ENCODE measurements around the gene NTN4.

The NTN4 gene

DNA sequence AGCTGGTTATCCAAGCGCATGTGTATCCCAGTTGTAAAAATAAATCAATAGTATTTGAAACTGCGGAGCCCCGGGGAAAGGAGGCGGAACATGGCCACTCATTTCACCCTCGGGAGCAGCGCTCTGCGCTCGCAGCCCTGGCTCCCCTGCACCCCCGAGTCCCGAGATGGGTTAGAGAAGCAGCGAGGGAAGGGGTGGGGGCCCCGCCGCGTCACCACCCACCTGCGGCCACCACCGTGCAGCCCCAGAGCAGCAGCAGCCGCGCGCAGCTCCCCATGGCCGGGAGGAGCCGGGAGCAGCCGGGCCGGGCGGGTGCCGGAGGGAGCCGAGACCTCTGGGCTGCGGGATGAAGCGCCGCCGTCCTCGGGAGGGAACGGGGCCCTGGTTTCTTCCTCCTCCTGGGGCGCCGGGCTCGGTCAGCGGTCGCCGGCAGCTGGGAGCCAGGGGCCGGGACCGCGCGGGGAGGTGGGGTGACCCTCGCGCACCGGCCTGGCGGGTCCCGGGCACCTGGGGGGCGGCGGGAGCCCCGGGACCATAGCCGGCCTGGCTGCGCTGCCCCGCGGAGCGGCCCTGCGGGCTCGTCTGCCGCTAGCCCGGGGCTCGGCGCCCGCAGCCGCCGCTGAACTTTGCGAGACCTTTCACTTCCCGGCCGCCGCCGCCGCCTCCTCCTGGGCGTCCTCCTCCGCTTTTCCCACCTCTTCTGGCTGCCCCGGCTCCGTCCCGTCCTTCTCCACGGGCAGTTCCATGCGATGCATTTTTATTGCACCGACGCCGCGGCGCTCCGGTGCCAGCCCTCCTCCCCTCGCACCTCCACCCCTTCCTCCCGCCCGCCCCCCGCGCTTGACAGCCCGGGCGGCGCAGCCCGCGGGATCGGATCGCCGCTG lies at the start of gene NTN4:
Gene NTN4, minus strand, starts transcription at position 732 of the 884 bp plus-strand sequence. Its CDS starts 455 bp downstream, at position 277.
- H3K9me3 ChIP-seq (ENCODE audit: control insufficient read depth, low read length), result no peaks in the 10 kb centered on the region
- H3K4me3 ChIP-seq (ENCODE audit: low read length), result peak within 1 kb of the TSS; percentile 85
- peak; percentile 70 for DNase-seq (ENCODE audit: low read depth)
- no peaks in the 10 kb centered on the region for H3K27me3 ChIP-seq (replicated peaks; ENCODE audit: control insufficient read depth, insufficient read depth, low read length)
- H3K9ac ChIP-seq (ENCODE audit: low read length), result peak within 1 kb of the TSS; percentile 76
- peaks cover 23% of the 10 kb centered on the region for H3K4me1 ChIP-seq (ENCODE audit: control insufficient read depth, insufficient read depth, low read length)
- H3K36me3 ChIP-seq (ENCODE audit: control insufficient read depth, insufficient read depth, low read length, severe bottlenecking), result no peaks in the 10 kb centered on the region

DNA sequence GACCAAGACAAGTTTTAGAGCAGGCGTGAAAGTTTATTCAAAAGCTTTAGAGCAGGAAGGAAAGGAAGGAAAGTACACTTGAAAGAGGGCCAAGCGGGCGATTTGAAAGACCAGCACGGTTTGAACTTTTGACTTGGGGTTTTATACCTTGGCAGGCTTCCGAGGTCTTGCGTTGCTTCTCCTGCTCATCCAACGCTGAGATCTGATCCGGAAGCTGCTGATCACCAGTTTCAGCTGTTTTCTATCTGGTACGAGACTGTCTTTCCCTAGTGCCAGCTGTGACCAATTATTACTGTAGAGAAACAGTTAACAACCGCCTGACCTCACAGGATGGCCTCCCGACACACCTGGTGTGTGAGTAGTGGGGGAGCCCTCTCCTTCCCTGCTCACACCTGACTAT lies 47.6 kb upstream of the NTN4 start:
- H3K9me3 ChIP-seq (ENCODE audit: control insufficient read depth, low read length), result no peaks in the 10 kb centered on the region
- peak overlapping the region; percentile 48 for H3K4me3 ChIP-seq (ENCODE audit: low read length)
- no peak overlapping the region for H3K9ac ChIP-seq (ENCODE audit: low read length)
- no peaks in the 10 kb centered on the region for H3K36me3 ChIP-seq (ENCODE audit: control insufficient read depth, insufficient read depth, low read length, severe bottlenecking)
- DNase-seq (ENCODE audit: low read depth), result peak; percentile 51
- peaks cover 17% of the 10 kb centered on the region for H3K4me1 ChIP-seq (ENCODE audit: control insufficient read depth, insufficient read depth, low read length)
- H3K27me3 ChIP-seq (replicated peaks; ENCODE audit: control insufficient read depth, insufficient read depth, low read length), result no peaks in the 10 kb centered on the region

DNA sequence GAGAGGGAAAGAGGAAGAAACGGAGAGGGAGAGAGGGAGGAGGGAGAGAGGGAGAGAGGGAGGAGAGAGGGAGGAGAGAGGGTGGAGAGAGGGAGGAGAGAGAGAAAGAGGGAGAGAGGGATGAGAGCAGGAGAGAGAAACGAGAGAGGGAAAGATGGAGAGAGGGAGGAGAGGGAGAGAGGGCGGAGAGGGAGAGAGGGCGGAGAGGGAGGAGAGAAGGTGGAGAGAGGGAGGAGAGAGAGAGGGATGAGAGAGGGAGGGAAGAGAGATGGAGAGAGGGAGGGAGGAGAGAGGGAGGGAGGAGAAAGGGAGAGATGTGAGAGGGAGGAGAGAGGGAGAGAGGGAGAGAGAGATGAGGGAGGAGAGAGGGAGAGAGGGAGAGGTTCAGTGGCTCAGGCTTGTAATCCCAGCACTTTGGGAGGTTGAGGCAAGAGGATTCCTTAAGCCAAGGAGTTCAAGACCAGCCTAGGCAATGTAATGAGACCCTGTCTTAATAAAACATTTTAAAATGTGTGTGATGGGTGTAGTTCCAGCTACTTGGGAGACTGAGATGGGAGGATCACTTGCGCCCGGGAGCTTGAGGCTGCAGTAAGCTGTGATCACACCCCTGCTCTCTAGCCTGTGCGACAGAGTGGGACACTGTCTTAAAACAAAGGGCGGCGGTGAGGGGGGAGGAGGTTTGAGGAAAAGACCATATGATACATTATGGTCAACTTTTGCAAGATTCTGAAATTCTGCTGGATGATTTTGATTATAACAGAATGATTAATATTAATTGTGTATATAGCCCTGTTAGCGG lies 46.9 kb upstream of the NTN4 start:
- H3K36me3 ChIP-seq (ENCODE audit: control insufficient read depth, insufficient read depth, low read length, severe bottlenecking), result no peaks in the 10 kb centered on the region
- DNase-seq (ENCODE audit: low read depth), result no peak
- H3K27me3 ChIP-seq (replicated peaks; ENCODE audit: control insufficient read depth, insufficient read depth, low read length), result no peaks in the 10 kb centered on the region
- no peak overlapping the region for H3K9ac ChIP-seq (ENCODE audit: low read length)
- peak overlapping the region; percentile 54 for H3K4me3 ChIP-seq (ENCODE audit: low read length)
- peaks cover 17% of the 10 kb centered on the region for H3K4me1 ChIP-seq (ENCODE audit: control insufficient read depth, insufficient read depth, low read length)
- no peaks in the 10 kb centered on the region for H3K9me3 ChIP-seq (ENCODE audit: control insufficient read depth, low read length)

DNA sequence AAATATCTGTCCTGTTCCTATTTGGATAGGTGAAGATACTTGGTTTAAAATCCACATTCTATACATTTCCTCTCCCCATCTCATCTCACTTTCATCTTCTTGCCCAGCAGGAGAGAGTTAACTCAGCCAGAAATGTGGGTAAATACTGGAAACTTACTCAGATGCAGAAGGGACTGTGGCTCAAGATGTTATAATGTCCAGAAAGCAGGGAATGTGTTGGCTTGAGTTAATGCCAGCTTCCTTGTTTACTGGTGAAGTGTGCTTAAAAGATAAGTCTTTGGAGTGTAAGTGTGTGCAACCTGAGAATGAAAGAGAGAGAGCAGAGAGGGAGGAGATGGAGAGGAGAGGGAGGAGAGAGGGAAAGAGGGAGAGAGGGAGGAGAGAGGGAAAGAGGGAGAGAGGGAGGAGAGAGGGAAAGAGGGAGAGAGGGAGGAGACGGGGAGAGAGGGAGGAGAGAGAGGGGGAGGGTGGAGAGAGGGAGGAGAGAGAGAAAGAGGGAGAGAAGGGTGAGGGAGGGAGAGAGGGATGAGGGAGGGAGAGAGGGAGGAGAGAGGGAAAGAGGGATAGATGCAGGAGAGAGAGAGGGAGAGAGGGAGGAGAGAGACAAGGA lies 46.2 kb upstream of the NTN4 start:
- peak overlapping the region; percentile 54 for H3K4me3 ChIP-seq (ENCODE audit: low read length)
- DNase-seq (ENCODE audit: low read depth), result peak; percentile 44
- H3K9me3 ChIP-seq (ENCODE audit: control insufficient read depth, low read length), result no peaks in the 10 kb centered on the region
- H3K4me1 ChIP-seq (ENCODE audit: control insufficient read depth, insufficient read depth, low read length), result peaks cover 17% of the 10 kb centered on the region
- no peaks in the 10 kb centered on the region for H3K27me3 ChIP-seq (replicated peaks; ENCODE audit: control insufficient read depth, insufficient read depth, low read length)
- no peaks in the 10 kb centered on the region for H3K36me3 ChIP-seq (ENCODE audit: control insufficient read depth, insufficient read depth, low read length, severe bottlenecking)
- H3K9ac ChIP-seq (ENCODE audit: low read length), result no peak overlapping the region

DNA sequence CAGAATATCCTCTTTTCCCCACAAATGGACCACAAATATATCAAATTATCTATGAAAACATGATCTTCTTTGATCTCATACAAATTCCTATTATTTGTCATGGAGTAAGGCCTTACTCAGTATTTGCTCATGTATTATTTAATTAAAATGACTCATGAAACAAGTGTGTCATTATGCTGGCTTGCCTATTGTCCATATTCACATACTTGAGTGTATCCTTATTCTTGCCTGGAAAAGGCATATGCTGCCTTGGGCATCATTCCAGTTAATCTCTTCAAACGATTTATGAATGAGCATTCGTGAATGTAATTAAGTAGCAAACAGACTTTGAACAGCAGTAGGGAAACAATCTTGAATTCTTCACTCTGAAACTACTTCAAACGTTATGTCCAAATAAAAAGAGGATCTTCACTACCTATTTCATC lies 45.6 kb upstream of the NTN4 start:
- Histone ChIP-seq H3K9ac (ENCODE audit: low read length) (no peak overlapping the region), H3K36me3 (ENCODE audit: control insufficient read depth, insufficient read depth, low read length, severe bottlenecking) (no peaks in the 10 kb centered on the region), H3K4me1 (ENCODE audit: control insufficient read depth, insufficient read depth, low read length) (peaks cover 17% of the 10 kb centered on the region), H3K9me3 (ENCODE audit: control insufficient read depth, low read length) (no peaks in the 10 kb centered on the region), H3K4me3 (ENCODE audit: low read length) (no peak overlapping the region), H3K27me3 (replicated peaks; ENCODE audit: control insufficient read depth, insufficient read depth, low read length) (no peaks in the 10 kb centered on the region)
- DNase-seq (ENCODE audit: low read depth), result peak; percentile 22

DNA sequence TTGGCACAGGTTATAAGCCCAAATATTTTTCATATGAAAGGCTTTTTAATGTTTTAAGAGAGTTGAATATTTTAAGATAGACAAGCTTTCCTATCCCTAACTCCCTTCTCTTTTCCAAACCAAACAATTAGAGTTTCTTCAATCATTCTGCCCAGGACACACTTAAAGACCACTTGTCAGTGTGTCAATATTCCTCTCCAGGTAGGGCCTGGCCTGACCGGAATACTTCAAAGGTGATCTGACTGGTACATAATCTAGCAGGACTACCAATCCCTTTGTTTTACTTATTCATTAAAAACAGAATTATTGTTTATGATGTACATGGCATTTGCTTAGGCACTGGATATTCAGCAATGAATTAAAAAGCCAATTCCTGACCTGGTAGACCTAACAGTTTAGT lies 44.0 kb upstream of the NTN4 start:
- peaks cover 17% of the 10 kb centered on the region for H3K4me1 ChIP-seq (ENCODE audit: control insufficient read depth, insufficient read depth, low read length)
- no peaks in the 10 kb centered on the region for H3K27me3 ChIP-seq (replicated peaks; ENCODE audit: control insufficient read depth, insufficient read depth, low read length)
- no peak overlapping the region for H3K9ac ChIP-seq (ENCODE audit: low read length)
- H3K4me3 ChIP-seq (ENCODE audit: low read length), result no peak overlapping the region
- H3K9me3 ChIP-seq (ENCODE audit: control insufficient read depth, low read length), result no peaks in the 10 kb centered on the region
- no peak for DNase-seq (ENCODE audit: low read depth)
- no peaks in the 10 kb centered on the region for H3K36me3 ChIP-seq (ENCODE audit: control insufficient read depth, insufficient read depth, low read length, severe bottlenecking)

DNA sequence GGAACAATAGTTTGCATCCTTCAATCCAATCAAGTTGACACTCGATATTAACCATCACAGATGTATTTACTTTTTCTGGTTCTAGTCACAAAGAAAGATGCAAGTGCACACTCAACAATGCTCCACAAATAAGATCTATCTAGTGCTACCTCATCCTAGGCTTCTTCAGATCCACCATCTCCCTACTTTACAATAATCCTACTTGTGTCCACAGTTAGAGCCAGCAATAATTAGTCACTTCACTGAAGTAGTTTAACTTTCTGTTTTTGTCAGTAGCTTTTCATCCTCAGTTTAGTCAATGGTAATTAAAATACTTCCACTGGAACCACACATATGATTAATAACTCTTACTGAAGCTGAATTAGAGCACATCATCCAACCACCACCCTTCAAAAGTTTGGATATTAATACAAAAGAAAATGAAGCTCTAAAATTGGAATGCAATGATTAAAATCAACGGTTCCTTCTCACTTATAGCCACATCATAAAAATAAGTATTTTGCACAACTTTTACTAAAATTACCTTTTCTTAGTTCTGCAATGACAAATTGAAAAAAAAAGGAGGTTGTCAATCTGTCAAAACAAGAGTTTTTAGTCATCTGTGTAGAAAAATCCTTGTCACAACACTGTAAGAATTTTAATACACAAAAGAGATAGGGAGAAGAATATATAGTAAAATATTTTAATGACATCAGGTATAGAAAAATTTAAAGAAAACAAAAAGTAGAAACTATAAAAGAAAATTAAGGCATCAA lies 39.9 kb upstream of the NTN4 start:
- Histone ChIP-seq H3K9ac (ENCODE audit: low read length) (no peak overlapping the region), H3K4me3 (ENCODE audit: low read length) (no peak overlapping the region), H3K4me1 (ENCODE audit: control insufficient read depth, insufficient read depth, low read length) (peaks cover 4% of the 10 kb centered on the region), H3K27me3 (replicated peaks; ENCODE audit: control insufficient read depth, insufficient read depth, low read length) (no peaks in the 10 kb centered on the region), H3K9me3 (ENCODE audit: control insufficient read depth, low read length) (no peaks in the 10 kb centered on the region), H3K36me3 (ENCODE audit: control insufficient read depth, insufficient read depth, low read length, severe bottlenecking) (no peaks in the 10 kb centered on the region)
- no peak for DNase-seq (ENCODE audit: low read depth)

DNA sequence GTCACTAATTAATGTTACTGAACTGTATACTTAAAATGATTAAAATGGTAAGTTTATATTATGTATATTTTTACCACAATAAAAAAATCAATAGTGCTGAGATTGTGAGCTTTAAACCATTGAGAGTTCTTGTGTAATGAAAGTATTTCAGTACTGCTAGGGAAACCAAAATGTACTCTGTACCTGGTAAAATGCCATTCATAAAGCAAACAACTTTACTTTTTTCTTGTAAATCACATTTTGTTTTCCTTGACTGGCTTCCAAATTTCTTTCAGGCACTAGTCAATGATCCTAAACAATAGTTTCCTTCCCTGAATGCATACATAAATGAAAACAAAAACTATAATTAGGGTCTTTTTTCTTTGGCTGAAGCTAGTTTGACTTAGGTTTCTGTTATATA lies 38.8 kb upstream of the NTN4 start:
- Histone ChIP-seq H3K4me3 (ENCODE audit: low read length) (no peak overlapping the region), H3K9ac (ENCODE audit: low read length) (no peak overlapping the region), H3K36me3 (ENCODE audit: control insufficient read depth, insufficient read depth, low read length, severe bottlenecking) (no peaks in the 10 kb centered on the region)

DNA sequence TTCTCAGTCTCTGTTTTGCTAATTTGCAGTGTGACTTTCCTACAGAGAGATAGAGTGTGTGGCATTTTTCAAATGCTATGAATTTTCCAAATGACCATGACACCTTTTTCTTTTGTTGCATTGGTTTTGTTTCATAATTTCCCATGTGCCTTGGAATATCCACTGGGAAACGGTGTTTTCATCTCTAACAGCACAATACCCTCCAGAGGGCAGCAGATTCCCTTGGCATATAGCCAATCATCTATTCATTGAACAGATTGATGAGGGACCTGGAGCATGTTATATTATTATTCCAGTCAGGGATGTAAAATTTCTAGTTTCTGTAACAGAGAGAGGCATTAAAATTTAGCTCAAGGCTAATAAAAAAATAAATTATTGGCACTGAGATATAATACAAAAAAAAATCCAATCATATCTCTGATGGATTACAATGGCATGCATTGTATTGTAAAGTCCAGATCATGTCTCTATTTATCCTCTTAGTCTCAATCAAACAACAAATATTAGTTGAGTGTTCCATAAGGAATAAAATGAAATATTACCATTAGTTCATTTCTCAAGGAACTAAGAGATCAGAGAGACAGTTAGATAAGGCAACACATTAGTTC lies 29.6 kb upstream of the NTN4 start:
- Histone ChIP-seq H3K36me3 (ENCODE audit: control insufficient read depth, insufficient read depth, low read length, severe bottlenecking) (no peaks in the 10 kb centered on the region), H3K9me3 (ENCODE audit: control insufficient read depth, low read length) (no peaks in the 10 kb centered on the region), H3K4me1 (ENCODE audit: control insufficient read depth, insufficient read depth, low read length) (no peaks in the 10 kb centered on the region), H3K4me3 (ENCODE audit: low read length) (no peak overlapping the region), H3K9ac (ENCODE audit: low read length) (no peak overlapping the region), H3K27me3 (replicated peaks; ENCODE audit: control insufficient read depth, insufficient read depth, low read length) (no peaks in the 10 kb centered on the region)
- DNase-seq (ENCODE audit: low read depth), result peak; percentile 80

More for the DNA sequence above, 38.8 kb upstream of the NTN4 start:
- Histone ChIP-seq H3K9me3 (ENCODE audit: control insufficient read depth, low read length) (no peaks in the 10 kb centered on the region), H3K4me1 (ENCODE audit: control insufficient read depth, insufficient read depth, low read length) (peaks cover 4% of the 10 kb centered on the region), H3K27me3 (replicated peaks; ENCODE audit: control insufficient read depth, insufficient read depth, low read length) (no peaks in the 10 kb centered on the region)
- DNase-seq (ENCODE audit: low read depth), result no peak

DNA sequence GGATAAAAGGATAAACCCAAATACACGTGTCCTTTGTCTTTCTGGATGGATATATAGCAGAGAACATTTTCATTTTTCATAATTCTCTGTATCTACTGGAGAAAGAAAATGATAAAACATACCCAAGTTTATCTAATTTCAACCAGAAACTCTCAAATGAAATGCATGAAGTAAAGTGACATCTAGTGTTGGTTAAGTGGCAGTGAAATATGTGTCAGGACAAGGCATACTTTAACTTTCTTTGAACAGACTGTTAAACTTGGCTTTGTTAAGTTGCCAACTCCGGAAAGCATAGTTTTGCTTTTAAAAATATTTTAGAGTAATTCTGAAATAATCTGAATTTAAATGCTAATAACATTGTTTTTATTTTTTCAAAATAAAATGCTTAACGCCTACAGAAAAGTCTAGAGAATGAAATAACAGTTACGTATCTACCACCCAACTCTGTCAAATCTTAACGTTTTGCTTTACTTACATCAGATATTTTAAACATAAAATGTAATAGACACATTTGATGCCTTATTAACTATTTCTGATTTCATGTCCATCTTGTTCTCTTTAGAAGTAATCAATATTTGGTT lies 25.2 kb upstream of the NTN4 start:
- Histone ChIP-seq H3K9me3 (ENCODE audit: control insufficient read depth, low read length) (no peaks in the 10 kb centered on the region), H3K4me1 (ENCODE audit: control insufficient read depth, insufficient read depth, low read length) (no peaks in the 10 kb centered on the region), H3K9ac (ENCODE audit: low read length) (no peak overlapping the region), H3K27me3 (replicated peaks; ENCODE audit: control insufficient read depth, insufficient read depth, low read length) (no peaks in the 10 kb centered on the region), H3K4me3 (ENCODE audit: low read length) (no peak overlapping the region), H3K36me3 (ENCODE audit: control insufficient read depth, insufficient read depth, low read length, severe bottlenecking) (no peaks in the 10 kb centered on the region)
- peak; percentile 76 for DNase-seq (ENCODE audit: low read depth)

Measured in adipocyte (in vitro differentiated cells).